HL-60 (cell line): ENCODE results near the gene SYTL3.

Source experiments
- CTCF ChIP-seq: IDR thresholded peaks from one replicate; pipeline ENCODE4 v1.5.1; 2011; ENCODE audit warnings: low read length, control low read depth, inconsistent platforms; ENCODE audit not compliant: insufficient read depth
- POLR2AphosphoS5 ChIP-seq: IDR thresholded peaks from 2 replicates; pipeline ENCODE4 v1.6.1; 2012; ENCODE audit warnings: low read depth
- REST ChIP-seq: IDR thresholded peaks from 2 replicates; pipeline ENCODE4 v1.6.1; 2012; ENCODE audit warnings: low read depth; ENCODE audit not compliant: insufficient replicate concordance

- TF ChIP-seq REST (no peak), CTCF (peak; percentile 34), POLR2AphosphoS5 (no peak)
These were observed 10.5 kb downstream of the SYTL3 start for GRCh38 chr6:158660333-158660754.
